NB4 (cell line): ENCODE measurements around the gene PDE7B.

Experiments
- DNase-seq: peaks from one replicate; pipeline ENCODE4 v3.0.0; 2010; ENCODE audit warnings: low read depth
- H3K4me3 ChIP-seq: one replicate; pipeline ENCODE4 v1.5.1; 2011; ENCODE audit warnings: mild to moderate bottlenecking, low read depth, low read length, moderate library complexity
- MYC ChIP-seq: IDR thresholded peaks from 2 replicates; pipeline ENCODE4 v1.6.1; 2011; ENCODE audit warnings: low read depth, low read length
- POLR2A ChIP-seq: IDR thresholded peaks from 2 replicates; pipeline ENCODE4 v1.6.1; 2011; ENCODE audit warnings: mild to moderate bottlenecking; ENCODE audit not compliant: insufficient read length; ENCODE audit errors: extremely low read depth
- TF ChIP-seq, protein P1 (sequence below): IDR thresholded peaks from 2 replicates; pipeline ENCODE4 v1.6.1; 2011; ENCODE audit warnings: low read depth, low read length
- TF ChIP-seq, protein P2 (sequence below): IDR thresholded peaks from one replicate; pipeline ENCODE4 v1.5.1; 2012; ENCODE audit warnings: low read depth, low read length

The PDE7B gene

DNA sequence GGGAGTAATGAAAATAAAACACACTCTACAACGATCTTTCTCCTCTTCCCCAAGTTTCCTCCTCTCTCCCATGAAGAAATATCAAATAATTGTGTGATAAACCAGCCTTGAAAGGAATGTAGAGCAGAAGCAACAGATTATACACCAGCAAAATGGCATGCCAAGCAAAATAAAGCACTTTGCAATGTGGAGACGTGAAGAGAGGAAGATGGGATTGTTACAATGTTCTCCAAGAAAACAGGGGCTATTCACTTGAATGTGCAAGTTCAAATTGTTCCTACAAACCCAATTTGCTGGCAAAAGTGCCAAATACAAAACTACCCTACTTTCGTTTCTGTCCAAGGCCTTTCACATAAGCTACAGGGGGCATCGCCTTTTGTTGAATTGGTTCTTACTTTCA is 185.1 kb downstream of the PDE7B start:
- no peak for DNase-seq
- H3K4me3 ChIP-seq, result no peak overlapping the region
- TF ChIP-seq, protein P1, sequence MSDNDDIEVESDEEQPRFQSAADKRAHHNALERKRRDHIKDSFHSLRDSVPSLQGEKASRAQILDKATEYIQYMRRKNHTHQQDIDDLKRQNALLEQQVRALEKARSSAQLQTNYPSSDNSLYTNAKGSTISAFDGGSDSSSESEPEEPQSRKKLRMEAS, result no peak
- no peak for TF ChIP-seq POLR2A
- TF ChIP-seq, protein P2, sequence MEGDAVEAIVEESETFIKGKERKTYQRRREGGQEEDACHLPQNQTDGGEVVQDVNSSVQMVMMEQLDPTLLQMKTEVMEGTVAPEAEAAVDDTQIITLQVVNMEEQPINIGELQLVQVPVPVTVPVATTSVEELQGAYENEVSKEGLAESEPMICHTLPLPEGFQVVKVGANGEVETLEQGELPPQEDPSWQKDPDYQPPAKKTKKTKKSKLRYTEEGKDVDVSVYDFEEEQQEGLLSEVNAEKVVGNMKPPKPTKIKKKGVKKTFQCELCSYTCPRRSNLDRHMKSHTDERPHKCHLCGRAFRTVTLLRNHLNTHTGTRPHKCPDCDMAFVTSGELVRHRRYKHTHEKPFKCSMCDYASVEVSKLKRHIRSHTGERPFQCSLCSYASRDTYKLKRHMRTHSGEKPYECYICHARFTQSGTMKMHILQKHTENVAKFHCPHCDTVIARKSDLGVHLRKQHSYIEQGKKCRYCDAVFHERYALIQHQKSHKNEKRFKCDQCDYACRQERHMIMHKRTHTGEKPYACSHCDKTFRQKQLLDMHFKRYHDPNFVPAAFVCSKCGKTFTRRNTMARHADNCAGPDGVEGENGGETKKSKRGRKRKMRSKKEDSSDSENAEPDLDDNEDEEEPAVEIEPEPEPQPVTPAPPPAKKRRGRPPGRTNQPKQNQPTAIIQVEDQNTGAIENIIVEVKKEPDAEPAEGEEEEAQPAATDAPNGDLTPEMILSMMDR, result no peak
- no peak for TF ChIP-seq MYC

DNA sequence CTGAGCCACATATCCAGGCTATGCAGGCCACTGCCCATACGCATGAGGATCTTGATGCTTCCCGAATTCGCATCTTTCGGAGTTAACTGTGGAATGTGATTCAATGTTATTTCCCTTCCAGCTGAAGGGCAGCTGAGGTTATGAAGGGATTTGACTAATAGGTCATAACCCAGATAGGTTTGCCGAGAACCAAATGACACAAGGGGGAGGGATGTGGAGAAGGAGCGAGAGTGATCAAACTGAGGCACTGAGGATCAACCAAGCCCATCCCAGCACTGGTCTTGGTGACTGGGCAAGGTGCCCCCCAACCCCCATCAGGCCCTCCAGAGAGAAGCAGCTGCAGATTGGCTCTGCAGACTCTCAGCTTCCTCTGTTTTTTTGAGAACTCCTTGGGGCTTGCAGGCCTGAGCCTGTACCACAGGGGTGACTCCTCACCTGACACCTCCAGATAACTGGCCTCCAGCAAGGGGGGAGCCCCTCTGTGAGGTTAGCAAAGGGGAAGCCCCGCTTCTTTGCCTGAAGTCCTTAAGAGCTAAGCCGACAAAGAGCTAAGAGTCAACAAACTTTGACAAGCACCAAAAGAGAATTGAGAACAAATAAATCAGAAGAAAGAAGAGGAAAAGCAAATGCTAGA is 185.9 kb downstream of the PDE7B start:
- TF ChIP-seq, protein P1, result no peak
- no peak for TF ChIP-seq MYC
- TF ChIP-seq, protein P2, result no peak
- TF ChIP-seq POLR2A, result no peak
- H3K4me3 ChIP-seq, result no peak overlapping the region
- DNase-seq, result no peak

DNA sequence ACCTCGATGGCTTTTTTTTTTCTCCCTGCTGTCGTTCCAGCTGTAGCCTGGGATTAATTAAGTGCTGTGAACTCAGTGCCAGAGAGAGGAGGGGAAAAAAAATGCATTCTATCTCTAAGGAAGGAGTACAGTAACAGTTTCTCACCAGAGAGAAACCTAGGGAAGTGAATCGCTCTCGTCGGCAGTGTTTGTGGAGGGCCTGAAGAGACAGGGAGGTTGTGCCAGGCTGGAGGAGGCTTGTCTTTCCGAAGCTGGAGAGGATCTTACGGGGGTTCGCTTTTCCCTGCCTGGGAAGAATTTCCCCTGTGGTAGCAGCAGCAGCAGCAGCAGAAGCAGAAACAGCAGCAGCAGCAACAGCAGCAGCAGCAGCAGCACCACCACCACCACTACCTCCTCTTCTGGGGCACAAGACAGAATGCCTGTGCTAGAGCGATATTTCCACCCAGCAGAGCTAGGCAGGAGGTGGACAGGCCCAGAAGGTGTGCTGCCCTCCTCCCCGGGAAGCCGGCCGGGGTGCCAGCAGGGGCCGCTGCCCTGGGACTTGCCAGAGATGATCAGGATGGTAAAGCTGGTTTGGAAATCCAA is 186.5 kb downstream of the PDE7B start:
- no peak for DNase-seq
- TF ChIP-seq MYC (no peak), POLR2A (no peak)
- TF ChIP-seq, protein P1, result no peak
- TF ChIP-seq, protein P2, result no peak
- no peak overlapping the region for H3K4me3 ChIP-seq

DNA sequence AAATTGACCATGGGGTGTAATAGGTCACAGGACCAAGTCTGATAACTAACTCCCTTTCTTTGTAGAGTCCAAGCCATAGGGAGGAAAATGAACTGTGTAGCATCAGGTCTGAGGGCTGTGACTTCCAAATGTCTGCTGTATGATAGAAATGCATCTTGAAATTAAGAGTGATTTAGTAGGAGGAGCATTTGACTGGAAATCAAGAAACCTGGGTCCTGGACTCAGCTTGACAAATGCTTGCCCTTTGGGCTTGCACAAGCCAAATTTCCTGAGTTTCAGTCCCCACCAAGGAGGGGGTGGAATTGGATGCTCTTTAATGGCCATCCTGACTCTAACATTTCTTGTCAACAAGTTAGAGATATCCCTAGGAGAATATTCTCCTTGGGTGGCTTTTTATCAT is 187.0 kb downstream of the PDE7B start:
- TF ChIP-seq, protein P1, result no peak
- TF ChIP-seq, protein P2, result no peak
- no peak for TF ChIP-seq MYC
- no peak for TF ChIP-seq POLR2A
- H3K4me3 ChIP-seq, result no peak overlapping the region
- no peak for DNase-seq

DNA sequence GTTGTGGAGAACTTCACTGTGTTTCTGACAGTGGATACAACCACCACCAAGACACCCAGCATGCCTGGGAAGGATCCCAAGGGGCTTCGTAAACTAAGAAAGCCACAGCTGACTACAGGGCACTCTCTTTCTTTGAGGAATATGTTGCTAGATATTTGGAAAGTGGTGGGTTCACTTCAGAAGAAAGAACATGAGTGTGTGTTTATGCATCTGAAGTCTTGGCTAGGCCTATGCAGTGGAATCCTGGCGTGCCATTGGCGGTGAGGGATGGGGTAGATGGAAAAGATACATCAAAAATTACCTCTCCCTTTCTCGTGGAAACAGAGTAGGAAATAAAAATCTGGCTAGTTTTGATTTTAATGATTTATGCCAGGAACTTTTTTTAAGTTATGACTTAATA is 187.7 kb downstream of the PDE7B start:
- no peak for DNase-seq
- no peak overlapping the region for H3K4me3 ChIP-seq
- TF ChIP-seq, protein P1, result no peak
- TF ChIP-seq, protein P2, result no peak
- no peak for TF ChIP-seq MYC
- TF ChIP-seq POLR2A, result no peak
